ENCODE data around the gene GRID1.

DNA sequence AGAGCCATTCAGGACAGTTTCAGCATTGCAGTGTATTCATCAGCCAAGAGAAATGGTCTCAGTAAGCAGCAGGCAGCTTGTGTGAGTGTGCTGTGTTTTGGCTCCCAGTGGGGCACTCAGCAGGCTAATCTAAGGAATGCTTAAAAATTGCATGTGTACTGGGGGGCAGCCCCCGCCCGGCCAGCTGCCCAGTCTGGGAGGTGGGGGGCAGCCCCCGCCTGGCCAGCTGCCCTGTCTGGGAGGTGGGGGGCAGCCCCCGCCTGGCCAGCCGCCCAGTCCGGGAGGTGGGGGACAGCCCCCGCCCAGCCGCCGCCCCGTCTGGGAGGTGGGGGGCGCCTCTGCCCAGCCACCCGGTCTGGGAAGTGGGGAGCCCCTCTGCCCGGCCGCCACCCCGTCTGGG, 116.2 kb downstream of the GRID1 start:
- no peak for TF ChIP-seq EZH2phosphoT487 (IDR thresholded peaks at IDR 0.05; ENCODE audit: borderline replicate concordance, low read length)
- TF ChIP-seq, protein P1, sequence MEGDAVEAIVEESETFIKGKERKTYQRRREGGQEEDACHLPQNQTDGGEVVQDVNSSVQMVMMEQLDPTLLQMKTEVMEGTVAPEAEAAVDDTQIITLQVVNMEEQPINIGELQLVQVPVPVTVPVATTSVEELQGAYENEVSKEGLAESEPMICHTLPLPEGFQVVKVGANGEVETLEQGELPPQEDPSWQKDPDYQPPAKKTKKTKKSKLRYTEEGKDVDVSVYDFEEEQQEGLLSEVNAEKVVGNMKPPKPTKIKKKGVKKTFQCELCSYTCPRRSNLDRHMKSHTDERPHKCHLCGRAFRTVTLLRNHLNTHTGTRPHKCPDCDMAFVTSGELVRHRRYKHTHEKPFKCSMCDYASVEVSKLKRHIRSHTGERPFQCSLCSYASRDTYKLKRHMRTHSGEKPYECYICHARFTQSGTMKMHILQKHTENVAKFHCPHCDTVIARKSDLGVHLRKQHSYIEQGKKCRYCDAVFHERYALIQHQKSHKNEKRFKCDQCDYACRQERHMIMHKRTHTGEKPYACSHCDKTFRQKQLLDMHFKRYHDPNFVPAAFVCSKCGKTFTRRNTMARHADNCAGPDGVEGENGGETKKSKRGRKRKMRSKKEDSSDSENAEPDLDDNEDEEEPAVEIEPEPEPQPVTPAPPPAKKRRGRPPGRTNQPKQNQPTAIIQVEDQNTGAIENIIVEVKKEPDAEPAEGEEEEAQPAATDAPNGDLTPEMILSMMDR (conservative IDR thresholded peaks at IDR 0.05; ENCODE audit: low read depth, low read length) = no peak
- TF ChIP-seq EZH2 (IDR thresholded peaks at IDR 0.05; ENCODE audit: low read length, unreplicated experiment) = no peak

Data from PC-3 (cell line).